ENCODE results near the gene TEX10.
"Not testable (repeated sequence)": the region's sequence is repeated elsewhere in the genome, so short reads cannot be mapped to it uniquely, and the experiment has no call there.

TEX10 gene

DNA sequence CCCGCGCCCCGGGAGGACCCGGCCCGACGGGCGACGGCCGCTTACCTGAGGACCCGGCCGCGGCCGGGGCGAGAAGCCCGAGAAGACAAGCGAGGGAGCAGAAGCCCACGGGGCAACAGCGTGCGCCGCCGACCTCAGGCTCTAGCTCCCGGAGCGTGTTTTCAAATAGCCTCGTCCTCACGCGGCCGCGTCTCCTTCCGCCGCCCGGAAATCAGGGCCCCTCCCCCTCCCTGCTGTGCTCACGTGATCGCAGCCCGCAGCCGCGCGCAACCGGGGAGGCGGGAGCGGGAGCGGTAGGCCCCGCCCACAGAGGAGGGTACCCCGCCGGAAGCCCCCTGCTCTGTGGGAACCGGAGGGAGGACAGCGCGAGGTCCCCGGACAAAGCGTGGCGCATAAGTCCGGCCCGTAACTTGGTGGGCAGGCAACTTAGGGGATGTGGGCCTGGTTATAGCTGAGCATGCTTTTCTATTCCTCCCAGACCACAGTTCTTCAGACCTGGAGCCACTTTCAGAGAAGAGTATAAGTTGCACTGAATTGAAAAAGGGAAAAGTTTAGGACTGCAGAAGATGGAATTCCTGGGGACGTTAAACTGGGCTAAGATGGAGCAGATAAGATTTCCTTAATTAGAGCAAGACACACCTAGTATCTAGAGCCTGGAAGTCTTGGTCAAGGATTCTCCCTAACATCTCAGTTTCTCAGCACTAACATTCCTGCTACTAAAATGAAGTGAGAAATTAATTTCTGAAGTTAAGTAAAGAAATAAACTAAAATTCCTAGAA lies at the start of gene TEX10:
Gene TEX10 (minus strand): TSS at position 216 of the 779 bp plus-strand sequence. CDS start 3,579 bp downstream, outside the sequence.
- peaks cover 29% of the 10 kb centered on the region for H3K4me1 Mint-ChIP-seq (ENCODE audit: low read depth)
- peak within 1 kb of the TSS; percentile 60 for H3K27ac Mint-ChIP-seq
- H3K27me3 Mint-ChIP-seq (ENCODE audit: low read depth), result no peaks in the 10 kb centered on the region
- H3K36me3 Mint-ChIP-seq (ENCODE audit: low read depth), result peaks cover 8% of the 10 kb centered on the region
- H3K9me3 Mint-ChIP-seq, result peaks cover 9% of the 10 kb centered on the region
- H3K4me3 Mint-ChIP-seq, result peak within 1 kb of the TSS; percentile 89

DNA sequence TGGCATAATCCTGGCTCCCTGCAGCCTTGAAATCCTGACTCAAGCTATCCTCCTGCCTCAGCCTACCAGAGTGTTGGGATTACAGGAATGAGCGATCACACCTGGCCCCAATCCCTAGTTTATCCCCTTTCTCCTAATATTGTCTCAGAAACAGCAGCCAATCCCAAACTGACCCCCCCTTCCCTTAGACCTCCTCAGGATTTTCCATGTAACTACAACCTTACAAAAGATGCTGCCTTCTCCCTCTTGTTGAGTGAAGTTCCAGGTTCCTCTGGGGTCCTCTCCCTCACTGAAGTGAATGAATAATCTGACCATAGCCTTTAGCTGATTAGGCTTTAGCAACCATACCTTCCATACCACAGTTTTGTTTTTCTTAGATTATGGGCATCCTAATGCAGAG lies 48.3 kb upstream of the TEX10 start:
- Mint-ChIP-seq H3K9me3 (no peaks in the 10 kb centered on the region), H3K4me3 (no peak overlapping the region), H3K4me1 (ENCODE audit: low read depth) (no peaks in the 10 kb centered on the region), H3K36me3 (ENCODE audit: low read depth) (no peaks in the 10 kb centered on the region), H3K27ac (no peak overlapping the region), H3K27me3 (ENCODE audit: low read depth) (peaks cover 13% of the 10 kb centered on the region)

DNA sequence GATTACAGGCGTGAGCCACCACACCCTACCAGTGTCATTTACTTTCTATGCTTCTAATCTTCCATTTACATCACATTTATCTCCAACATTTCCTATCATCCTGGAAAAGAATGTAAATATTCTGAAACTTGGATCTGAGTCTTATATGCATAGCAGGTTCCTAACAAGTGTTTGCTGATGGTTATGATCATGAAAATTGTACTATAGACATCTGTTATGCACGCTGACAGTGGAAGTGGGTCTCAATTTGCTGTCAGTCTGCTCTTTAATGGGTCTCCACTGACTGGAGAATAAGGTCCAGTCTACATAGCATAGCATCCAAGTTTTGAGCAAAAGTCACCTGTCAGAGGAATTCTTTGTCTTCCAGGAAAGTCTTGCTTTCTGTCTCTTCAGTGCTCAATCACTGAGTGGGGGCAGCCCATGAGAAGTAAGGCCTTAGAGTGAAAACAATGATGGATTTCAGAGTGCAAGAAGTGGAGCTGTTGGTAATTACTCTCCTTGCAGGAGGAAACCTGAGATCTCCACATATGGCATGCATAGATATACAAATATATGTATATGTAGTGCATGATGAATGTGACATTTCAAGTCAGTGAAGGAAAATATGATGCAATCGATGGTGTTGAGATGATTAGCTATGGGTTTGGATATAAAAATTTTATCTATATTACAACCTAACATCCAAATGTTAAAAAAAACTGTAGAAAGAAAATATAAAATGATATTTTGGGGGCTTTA lies 45.0 kb upstream of the TEX10 start:
- no peaks in the 10 kb centered on the region for H3K36me3 Mint-ChIP-seq (ENCODE audit: low read depth)
- H3K27ac Mint-ChIP-seq, result no peak overlapping the region
- peaks cover 10% of the 10 kb centered on the region for H3K27me3 Mint-ChIP-seq (ENCODE audit: low read depth)
- no peaks in the 10 kb centered on the region for H3K9me3 Mint-ChIP-seq
- no peaks in the 10 kb centered on the region for H3K4me1 Mint-ChIP-seq (ENCODE audit: low read depth)
- H3K4me3 Mint-ChIP-seq, result no peak overlapping the region

DNA sequence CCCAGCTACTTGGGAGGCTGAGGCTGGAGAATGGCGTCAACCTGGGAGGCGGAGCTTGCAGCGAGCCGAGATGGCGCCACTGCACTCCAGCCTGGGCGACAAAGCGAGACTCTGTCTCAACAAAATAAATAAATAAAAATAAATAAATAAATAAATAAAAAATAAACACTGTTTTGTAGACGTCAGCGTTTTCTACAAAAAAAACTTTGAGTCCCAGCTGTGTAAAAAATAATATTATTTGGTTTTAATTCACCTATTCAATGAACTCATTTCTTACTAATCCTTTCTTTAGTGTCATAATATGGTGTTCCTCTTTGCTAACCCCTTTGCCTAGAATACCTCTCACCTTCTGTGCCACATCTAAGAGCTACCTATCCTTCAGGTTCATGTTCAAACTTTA lies 44.0 kb upstream of the TEX10 start:
- Mint-ChIP-seq H3K4me1 (ENCODE audit: low read depth) (no peaks in the 10 kb centered on the region), H3K4me3 (no peak overlapping the region), H3K9me3 (no peaks in the 10 kb centered on the region), H3K27me3 (ENCODE audit: low read depth) (peaks cover 8% of the 10 kb centered on the region), H3K36me3 (ENCODE audit: low read depth) (no peaks in the 10 kb centered on the region), H3K27ac (no peak overlapping the region)

DNA sequence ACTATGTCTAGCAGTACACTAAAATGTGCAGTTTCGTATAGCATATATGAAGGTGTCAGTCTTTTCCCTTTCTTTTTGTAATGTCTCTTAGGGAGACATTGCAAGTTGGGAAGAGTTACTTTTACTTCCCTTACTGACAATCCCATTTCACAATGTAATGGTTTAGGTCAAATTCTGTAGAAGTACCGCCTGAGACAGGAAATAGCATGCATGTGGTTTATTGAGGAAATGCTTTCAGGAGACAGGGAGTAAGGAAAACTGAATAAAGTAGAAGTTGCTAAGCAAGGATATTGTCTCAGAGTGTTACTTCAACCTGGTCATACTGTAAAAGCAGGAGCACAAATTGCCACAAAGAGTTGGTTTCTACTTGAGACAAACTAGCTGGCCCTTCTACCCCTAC lies 42.1 kb upstream of the TEX10 start:
- no peak overlapping the region for H3K4me3 Mint-ChIP-seq
- no peaks in the 10 kb centered on the region for H3K4me1 Mint-ChIP-seq (ENCODE audit: low read depth)
- no peaks in the 10 kb centered on the region for H3K36me3 Mint-ChIP-seq (ENCODE audit: low read depth)
- no peak overlapping the region for H3K27ac Mint-ChIP-seq
- H3K9me3 Mint-ChIP-seq, result no peaks in the 10 kb centered on the region
- no peaks in the 10 kb centered on the region for H3K27me3 Mint-ChIP-seq (ENCODE audit: low read depth)

DNA sequence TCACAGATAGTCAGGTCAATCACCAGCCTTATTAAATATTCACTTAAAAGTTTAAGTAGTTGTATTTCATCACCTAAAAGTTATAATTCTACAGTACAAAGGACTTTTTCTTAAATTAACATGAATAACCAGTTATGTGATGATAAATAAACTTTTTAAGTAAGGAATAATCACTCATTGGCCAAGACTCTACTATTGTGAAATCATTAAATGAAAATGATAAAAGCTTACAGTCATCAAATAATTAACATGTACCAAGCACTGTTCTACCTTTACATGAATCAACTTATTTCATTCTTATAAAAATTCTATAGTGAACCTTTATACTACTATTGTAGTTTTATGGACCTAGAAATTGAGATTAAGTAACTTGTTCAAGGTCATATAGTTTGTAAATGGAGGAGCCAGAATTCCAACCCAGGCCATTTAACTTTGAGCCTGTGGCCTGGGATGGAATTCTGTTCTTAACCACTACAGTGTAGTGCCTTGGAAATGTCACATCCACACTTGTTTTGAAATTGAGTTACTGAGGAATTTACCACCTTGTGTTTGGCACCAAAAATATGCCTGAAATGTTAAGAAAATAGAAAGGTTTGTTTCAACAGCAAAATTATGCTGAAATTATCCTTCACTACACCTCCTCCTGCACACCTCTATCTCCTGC lies 41.4 kb upstream of the TEX10 start:
- no peaks in the 10 kb centered on the region for H3K9me3 Mint-ChIP-seq
- no peak overlapping the region for H3K4me3 Mint-ChIP-seq
- H3K4me1 Mint-ChIP-seq (ENCODE audit: low read depth), result no peaks in the 10 kb centered on the region
- H3K27ac Mint-ChIP-seq, result no peak overlapping the region
- H3K36me3 Mint-ChIP-seq (ENCODE audit: low read depth), result no peaks in the 10 kb centered on the region
- no peaks in the 10 kb centered on the region for H3K27me3 Mint-ChIP-seq (ENCODE audit: low read depth)

DNA sequence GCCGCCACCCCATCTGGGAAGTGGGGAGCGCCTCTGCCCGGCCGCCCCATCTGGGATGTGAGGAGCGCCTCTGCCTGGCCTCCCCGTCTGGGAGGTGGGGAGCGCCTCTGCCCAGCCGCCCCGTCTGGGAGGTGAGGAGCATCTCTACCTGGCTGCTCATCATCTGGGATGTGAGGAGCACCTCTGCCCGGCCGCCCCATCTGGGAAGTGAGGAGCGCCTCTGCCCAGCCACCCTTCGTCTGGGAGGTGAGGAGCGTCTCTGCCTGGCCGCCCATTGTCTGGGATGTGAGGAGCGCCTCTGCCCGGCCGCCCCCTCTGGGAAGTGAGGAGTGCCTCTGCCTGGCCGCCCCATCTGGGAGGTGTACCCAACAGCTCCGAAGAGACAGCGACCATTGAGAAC lies 40.2 kb upstream of the TEX10 start:
- H3K27me3 Mint-ChIP-seq (ENCODE audit: low read depth); H3K36me3 Mint-ChIP-seq (ENCODE audit: low read depth); H3K9me3 Mint-ChIP-seq: not testable (repeated sequence)

DNA sequence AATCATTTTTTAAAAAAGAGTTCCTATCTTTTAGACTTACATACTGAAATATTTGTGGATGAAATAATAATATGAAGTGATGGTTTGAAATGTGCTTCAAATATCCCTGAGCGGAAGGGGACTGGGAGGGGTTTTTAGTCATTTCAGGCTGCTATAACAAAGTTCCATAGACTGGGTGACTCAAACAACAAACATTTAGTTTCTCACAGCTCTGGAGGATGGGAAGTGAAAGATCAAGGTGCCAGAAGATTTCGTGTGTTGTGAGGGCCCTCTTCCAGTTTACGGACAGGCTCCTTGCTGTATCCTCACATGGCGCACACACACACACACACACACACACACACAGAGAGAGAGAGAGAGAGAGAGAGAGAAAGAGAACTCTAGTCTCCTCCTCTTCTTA lies 27.1 kb upstream of the TEX10 start:
- Mint-ChIP-seq H3K27me3 (ENCODE audit: low read depth) (peaks cover 3% of the 10 kb centered on the region), H3K4me1 (ENCODE audit: low read depth) (no peaks in the 10 kb centered on the region), H3K9me3 (no peaks in the 10 kb centered on the region), H3K27ac (no peak overlapping the region), H3K4me3 (no peak overlapping the region), H3K36me3 (ENCODE audit: low read depth) (no peaks in the 10 kb centered on the region)

More for the DNA sequence above, 40.2 kb upstream of the TEX10 start:
- not testable (repeated sequence) for H3K27ac Mint-ChIP-seq; H3K4me3 Mint-ChIP-seq; H3K4me1 Mint-ChIP-seq (ENCODE audit: low read depth)

DNA sequence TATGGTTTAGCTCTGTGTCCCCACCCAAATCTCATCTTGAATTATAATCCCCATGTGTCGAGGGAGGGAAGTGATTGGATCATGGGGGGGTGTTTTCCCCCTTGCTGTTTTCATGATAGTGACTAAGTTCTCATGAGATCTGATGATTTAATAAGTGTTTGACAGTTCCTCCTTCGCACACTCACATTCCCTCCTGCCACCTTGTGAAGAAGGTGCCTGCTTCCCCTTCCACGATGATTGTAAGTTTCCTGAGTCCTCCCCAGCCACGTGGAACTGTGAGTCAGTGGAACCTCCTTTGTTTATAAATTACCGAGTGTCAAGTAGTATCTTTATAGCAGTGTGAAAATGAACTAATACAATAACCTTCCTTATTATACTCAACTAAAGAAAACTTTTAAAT lies 24.3 kb upstream of the TEX10 start:
- no peak overlapping the region for H3K27ac Mint-ChIP-seq
- no peaks in the 10 kb centered on the region for H3K36me3 Mint-ChIP-seq (ENCODE audit: low read depth)
- peaks cover 5% of the 10 kb centered on the region for H3K9me3 Mint-ChIP-seq
- no peak overlapping the region for H3K4me3 Mint-ChIP-seq
- H3K4me1 Mint-ChIP-seq (ENCODE audit: low read depth), result no peaks in the 10 kb centered on the region
- H3K27me3 Mint-ChIP-seq (ENCODE audit: low read depth), result no peaks in the 10 kb centered on the region

DNA sequence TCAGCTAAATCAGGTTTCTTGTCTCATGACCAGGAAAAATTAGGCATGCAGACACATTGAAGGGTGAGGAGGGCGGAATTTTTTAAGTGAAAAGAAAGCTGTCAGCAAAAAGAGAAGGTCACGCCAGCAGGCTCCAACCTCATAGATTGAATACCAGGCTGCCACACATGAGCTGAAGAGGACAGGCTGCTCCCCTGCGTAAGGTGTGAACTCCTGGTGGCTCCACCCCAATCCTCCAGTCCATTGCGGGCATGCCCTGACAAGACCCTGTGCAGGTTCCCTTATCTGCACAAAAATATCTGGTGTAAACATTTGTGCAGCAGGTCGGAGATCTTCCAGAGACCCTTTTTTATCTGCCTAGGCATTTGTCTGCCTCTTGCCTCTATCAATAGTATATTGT lies 22.9 kb upstream of the TEX10 start:
- H3K27ac Mint-ChIP-seq, result no peak overlapping the region
- no peaks in the 10 kb centered on the region for H3K4me1 Mint-ChIP-seq (ENCODE audit: low read depth)
- no peak overlapping the region for H3K4me3 Mint-ChIP-seq
- no peaks in the 10 kb centered on the region for H3K27me3 Mint-ChIP-seq (ENCODE audit: low read depth)
- H3K36me3 Mint-ChIP-seq (ENCODE audit: low read depth), result no peaks in the 10 kb centered on the region
- H3K9me3 Mint-ChIP-seq, result peaks cover 5% of the 10 kb centered on the region

DNA sequence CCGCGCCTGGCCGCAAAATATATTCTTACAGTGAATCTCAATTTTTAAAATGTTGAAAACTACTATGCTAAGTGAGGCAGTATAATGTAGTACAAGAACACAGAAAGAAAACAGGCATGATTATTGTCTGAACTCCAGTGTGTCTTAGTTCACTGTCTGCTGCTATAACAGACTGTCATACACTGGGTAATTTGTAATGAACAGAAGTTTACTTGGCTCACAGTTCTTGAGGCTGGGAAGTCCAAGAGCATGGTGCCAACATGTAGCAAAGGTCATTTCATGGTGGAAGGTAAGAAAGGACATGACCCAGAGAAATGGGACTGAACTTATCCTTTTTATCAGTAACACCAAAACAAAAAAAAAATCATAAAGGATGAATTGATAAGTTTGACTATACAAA lies 19.9 kb upstream of the TEX10 start:
- Mint-ChIP-seq H3K36me3 (ENCODE audit: low read depth) (no peaks in the 10 kb centered on the region), H3K4me1 (ENCODE audit: low read depth) (no peaks in the 10 kb centered on the region), H3K4me3 (no peak overlapping the region), H3K9me3 (peaks cover 14% of the 10 kb centered on the region), H3K27ac (no peak overlapping the region), H3K27me3 (ENCODE audit: low read depth) (no peaks in the 10 kb centered on the region)

DNA sequence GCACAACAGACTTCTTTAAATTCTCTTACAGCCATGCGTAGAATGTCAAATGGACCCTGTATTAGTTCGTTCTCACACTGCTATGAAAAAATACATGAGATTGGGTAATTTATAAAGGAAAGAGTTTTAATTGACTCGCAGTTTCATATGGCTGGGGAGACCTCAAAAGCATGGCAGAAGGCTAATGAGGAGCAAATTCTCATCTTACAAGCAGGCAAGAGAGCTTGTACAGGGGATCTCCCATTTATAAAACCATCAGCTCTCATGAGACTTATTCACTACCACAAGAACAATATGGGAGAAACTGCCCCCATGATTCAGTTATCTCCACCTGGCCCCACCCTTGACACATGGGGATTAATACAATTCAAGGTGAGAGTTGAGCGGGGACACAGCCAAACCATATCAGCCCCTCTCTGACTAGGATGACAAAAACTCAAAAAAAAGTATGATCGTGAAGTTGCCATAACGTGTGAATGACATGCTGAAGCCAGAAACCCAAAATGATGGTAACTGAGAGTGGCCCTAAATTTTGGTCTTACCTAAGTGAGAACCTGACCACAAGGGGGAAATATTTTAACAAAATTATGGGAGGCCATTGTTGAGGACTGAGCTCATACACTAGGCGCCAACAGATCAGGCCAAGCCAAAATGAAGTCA lies 17.5 kb upstream of the TEX10 start:
- no peaks in the 10 kb centered on the region for H3K36me3 Mint-ChIP-seq (ENCODE audit: low read depth)
- H3K27ac Mint-ChIP-seq, result no peak overlapping the region
- H3K27me3 Mint-ChIP-seq (ENCODE audit: low read depth), result no peaks in the 10 kb centered on the region
- peaks cover 23% of the 10 kb centered on the region for H3K9me3 Mint-ChIP-seq
- no peaks in the 10 kb centered on the region for H3K4me1 Mint-ChIP-seq (ENCODE audit: low read depth)
- no peak overlapping the region for H3K4me3 Mint-ChIP-seq

DNA sequence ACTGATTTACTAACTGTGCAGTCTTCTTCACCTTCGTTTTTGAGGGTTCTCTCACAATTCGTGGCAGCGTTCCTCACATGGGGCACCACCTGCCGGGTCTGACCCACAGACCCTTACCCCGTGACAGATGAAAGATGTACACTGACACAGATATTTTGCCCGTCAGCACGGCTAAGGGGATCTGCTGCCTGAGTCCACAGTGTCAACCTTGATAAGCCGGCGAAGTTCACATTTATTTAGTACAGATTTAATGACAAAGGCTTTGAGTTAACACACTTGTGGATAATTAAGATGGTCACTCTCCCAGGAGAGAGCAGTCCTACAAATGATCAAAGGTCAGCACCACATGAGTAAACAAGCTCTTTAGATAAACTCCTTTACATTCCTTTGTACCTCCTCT lies 15.9 kb upstream of the TEX10 start:
- no peaks in the 10 kb centered on the region for H3K36me3 Mint-ChIP-seq (ENCODE audit: low read depth)
- H3K27me3 Mint-ChIP-seq (ENCODE audit: low read depth), result no peaks in the 10 kb centered on the region
- no peak overlapping the region for H3K4me3 Mint-ChIP-seq
- H3K9me3 Mint-ChIP-seq, result peaks cover 24% of the 10 kb centered on the region
- H3K27ac Mint-ChIP-seq, result no peak overlapping the region
- H3K4me1 Mint-ChIP-seq (ENCODE audit: low read depth), result no peaks in the 10 kb centered on the region

DNA sequence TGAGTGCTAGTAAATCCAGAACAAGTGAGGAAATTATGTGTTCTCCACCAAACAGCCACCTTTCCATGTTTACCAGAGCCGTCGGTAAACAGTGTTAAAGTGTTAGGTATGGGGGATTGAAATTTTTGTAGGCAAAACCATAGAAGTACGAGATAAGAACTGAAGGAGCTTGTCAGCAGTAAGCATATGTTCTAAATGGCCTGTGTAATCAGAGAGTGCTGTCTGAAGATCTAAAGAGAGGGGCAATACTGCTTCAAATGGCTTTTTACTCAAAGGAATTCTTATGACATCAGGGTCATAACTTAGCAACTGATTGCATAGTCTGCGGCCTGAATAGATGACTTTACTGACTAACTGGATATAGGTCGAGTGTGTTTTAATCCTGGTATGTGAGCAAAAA lies 13.4 kb upstream of the TEX10 start:
- H3K9me3 Mint-ChIP-seq, result peaks cover 19% of the 10 kb centered on the region
- no peaks in the 10 kb centered on the region for H3K36me3 Mint-ChIP-seq (ENCODE audit: low read depth)
- H3K4me1 Mint-ChIP-seq (ENCODE audit: low read depth), result no peaks in the 10 kb centered on the region
- no peaks in the 10 kb centered on the region for H3K27me3 Mint-ChIP-seq (ENCODE audit: low read depth)
- H3K4me3 Mint-ChIP-seq, result no peak overlapping the region
- H3K27ac Mint-ChIP-seq, result no peak overlapping the region

Data from T-helper 1 cell treated with Interleukin-12 subunit alpha and Interleukin-12 subunit beta and Interleukin-4 antibody, amounts not matched to agents 30 μg/mL and 1 μg/mL, for 36 hours (primary cell).